GM21723 (cell line): ENCODE measurements around the gene DENND2D.
A peak's percentile ranks its signal among the peaks of the same experiment; 100 is the strongest.
"Not testable (repeated sequence)": the region's sequence is repeated elsewhere in the genome, so short reads cannot be mapped to it uniquely, and the experiment has no call there.

Experiments
- ATAC-seq: cut with Tn5 transposase; IDR thresholded peaks from one replicate; pipeline ENCODE4 v1.9.1; 2021; ENCODE audit warnings: mild to moderate bottlenecking, moderate library complexity; ENCODE audit not compliant: unreplicated experiment

Gene DENND2D

DNA sequence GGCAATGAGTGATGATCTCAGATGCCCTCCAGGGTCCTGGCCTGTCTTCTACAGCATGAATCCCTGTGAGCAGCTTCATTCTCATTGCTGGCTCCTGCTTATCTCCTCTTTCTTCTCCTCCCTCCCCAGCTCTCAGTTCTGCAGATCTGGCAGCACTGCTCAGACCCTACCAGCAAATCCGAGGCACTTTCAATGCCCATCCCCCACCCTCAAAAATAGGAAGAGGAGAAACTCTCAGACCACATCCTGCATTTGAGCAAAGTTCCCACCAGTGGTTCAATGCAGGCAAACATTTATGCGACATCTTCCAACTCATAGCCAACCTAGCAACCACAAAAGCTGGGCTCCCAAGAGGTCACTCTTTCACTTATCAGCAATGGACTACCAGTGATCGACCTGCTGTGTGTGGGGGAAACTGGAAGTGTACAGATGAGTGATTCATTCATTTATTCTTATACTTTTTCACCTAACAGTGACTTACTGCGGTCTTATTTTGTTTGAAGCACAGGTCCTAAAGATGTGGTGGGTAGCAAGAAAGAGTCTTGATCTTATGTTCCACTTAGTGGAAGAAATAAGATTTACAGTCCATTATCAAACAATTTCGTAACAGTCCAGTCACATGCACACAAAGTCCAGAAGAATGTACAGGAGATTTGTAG lies 21.3 kb upstream of the DENND2D start:
- peak; percentile 65 for ATAC-seq

DNA sequence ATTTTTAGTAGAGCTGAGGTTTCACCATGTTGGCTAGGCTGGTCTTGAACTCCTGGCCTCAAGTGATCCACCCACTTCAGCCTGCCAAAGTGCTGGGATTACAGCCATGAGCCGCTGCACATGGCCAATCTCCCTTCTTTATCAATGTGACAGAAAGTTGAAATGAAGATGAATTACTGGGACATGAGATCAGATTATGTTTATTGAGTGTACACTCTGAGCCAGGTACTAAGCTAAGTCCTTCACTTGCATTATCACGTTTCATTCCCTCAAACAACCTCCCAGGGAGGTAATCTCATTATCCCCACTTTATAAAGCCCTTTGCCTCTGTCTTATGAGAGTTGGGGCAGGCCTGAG lies 20.8 kb upstream of the DENND2D start:
- ATAC-seq: no peak

DNA sequence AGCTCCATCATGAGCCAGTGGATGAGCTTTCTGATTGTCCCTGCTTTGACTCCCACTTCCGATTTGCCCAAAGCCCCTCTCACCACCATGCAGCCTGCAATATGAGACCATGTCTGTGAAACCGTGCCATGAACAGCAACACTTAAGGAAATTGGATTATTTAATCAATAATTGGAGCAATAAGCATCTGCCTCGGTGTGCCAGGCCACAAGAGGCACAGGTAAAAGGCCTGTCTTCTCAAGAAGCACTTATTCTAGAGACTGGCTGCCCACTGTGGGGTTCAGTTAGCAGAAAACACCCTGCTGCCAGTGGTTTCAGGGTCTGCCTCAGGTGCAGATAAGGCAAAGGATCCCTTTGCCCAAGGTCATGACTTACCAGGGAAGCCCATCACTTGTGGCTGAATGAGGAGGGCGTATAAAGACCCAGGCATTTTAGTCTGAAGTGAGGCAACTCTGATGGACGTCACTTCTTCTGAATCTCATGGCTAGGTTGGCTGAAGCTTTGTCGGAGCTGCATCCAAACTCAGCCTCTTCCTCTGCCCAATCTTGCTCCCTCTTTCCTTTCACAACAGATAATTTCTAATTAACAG lies 19.9 kb upstream of the DENND2D start:
- no peak for ATAC-seq

DNA sequence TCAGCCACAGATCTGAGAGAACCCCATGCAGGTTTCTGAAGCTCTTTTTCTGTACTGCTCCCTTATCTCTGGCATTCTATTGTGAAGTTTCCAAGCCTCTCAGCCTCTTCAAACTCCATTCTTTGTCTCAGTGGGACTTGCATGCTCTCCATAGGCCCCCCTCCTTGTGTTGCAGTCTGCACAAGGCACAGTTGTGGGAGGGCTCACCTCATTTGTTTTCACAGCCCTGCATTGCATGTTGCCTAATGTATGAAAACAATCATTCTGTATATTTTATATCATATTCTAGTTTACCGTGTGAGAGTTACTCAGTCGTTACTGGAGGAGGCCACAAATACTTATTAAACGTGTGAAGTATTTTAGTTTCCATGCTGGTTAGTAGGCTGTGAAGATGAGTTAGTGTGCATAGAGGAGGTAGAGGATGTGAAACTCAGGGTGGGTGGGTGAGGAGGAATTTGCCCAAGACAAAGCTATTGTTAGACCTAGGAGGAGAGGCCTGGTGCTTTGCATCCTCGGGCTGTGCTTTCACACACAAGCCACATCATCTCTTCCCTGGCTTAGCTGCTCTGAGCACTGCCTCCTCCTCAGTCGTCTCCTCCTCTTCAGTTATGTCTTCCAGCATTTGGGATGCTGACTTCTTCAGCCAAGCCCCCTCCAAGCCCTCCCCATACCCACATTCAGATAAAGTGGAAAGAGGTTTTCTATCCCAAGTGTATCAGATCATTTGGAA lies 19.3 kb upstream of the DENND2D start:
- ATAC-seq: peak; percentile 36

DNA sequence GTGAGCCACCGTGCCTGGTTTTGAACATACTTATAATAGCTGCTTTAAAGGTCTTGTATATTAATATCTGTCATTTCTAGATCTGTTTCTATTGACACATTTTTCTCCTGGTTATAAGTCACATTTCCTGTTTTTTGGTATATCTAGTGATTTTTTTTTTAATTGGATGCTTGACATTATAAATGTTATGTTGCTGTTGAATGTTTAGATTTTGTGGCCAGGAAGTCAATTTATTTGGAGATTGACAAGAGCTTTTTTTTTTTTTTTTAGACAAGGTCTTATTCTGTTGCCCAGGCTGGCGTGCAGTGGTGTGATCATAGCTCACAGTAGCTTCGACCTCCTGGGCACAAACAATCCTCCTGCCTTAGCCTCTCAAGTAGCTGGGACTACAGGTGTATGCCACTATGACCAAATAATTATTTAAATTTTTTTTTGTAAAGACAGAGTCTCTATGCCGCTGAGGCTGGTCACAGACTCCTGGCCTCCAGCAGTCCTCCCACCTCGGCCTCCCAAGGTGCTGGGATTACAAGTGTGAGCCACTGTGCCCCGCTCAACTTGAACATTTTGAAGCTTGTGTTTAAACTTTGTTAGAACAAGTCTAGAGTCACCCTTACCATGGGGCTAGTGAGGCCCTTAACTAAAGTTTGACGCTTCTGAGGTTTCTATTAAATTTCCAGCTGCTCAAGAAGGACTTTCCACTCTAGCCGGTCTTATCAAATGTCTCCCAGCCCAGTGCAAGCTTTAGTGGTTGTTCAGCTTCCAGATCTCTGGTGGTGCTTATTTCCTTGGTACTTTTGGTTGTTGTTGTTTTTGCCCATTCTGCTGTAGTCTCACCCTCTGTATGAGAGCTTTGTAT lies 18.5 kb upstream of the DENND2D start:
- ATAC-seq: peak; percentile 1

DNA sequence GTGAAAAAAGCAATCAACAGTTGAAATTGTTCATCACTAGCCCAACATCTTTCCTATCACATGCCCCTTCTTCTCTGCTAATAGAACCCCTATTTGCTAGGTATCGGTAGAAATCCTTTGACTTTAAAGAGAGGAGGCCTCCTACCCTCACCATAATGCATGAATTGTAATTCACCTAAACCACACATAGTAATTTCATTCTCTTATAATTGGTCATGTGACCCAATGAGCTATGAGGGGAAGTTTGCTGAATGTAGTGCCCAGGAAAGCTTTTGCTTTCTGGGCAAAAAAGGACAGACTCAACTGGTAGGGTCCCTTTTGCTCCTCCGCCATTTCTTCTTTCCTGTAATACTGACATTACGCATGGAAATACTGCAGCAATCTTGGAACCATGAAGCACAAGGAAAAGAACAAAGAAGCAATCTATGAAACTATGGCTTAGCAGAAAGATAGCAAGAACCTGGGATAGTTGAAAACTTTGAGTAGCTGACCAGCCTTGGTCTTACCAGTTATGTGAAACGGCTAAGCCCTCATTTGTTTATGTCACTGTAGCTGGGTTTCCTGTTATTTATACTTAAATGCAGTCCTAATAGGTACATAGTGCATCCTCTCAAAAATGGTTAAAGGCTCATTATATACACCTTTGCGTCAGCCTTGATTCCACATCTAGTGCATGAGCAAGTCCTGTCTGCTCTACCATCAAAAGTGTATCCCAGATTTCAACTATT lies 16.9 kb upstream of the DENND2D start:
- ATAC-seq: no peak

DNA sequence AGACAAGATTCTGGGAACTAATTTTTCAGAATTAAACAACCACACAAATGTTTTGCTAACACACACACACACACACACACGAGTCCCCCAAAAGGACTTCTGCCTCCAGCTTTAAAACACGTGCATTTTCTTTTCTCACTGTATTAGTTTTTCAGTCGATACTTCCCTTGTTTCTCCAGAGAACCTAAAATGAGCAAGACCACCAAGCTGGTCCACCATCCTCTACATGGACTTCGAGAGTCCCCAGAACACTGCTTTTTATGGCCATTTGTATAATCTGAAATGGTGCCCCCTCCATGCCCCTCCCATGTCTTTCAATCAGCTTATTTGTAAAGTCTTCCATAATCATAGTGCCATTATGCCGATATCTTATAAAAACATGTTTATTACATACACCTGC lies 16.3 kb upstream of the DENND2D start:
- no peak for ATAC-seq

DNA sequence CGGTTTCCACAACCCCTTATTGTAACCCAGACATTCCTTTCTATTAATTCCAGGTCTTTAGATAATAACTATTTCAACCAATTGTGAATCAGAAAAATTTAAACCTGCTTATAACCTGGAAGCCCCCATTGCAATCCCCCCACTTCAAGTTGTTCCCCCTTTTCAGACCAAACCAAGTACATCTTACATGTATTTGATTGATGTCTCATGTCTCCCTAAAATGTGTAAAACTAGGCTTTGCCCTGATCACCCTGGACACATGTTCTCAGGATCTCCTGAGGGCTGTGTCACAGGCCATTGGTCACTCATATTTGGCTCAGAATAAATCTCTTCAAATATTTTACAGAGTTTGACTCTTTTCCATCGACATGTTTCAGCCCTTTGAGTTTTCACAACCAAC lies 14.8 kb upstream of the DENND2D start:
- not testable (repeated sequence) for ATAC-seq

DNA sequence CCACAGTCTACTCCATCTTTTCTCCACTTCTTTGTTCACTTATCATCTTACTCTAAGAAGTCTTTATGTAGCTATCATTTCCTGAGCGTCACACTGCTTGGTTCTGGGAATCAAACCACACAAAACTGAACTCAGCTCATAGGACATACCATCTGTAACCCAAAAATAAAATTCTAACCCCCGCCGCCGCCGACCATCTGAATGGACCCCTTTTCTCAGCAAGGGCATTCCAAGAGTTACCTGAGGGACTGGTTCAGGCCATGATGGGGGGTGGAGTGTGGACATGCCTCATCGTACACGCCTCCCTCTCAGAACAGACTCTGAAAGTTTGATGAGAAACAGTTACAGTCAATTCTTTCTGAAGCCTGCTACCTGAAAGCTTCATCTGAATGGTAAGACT lies 14.4 kb upstream of the DENND2D start:
- no peak for ATAC-seq

DNA sequence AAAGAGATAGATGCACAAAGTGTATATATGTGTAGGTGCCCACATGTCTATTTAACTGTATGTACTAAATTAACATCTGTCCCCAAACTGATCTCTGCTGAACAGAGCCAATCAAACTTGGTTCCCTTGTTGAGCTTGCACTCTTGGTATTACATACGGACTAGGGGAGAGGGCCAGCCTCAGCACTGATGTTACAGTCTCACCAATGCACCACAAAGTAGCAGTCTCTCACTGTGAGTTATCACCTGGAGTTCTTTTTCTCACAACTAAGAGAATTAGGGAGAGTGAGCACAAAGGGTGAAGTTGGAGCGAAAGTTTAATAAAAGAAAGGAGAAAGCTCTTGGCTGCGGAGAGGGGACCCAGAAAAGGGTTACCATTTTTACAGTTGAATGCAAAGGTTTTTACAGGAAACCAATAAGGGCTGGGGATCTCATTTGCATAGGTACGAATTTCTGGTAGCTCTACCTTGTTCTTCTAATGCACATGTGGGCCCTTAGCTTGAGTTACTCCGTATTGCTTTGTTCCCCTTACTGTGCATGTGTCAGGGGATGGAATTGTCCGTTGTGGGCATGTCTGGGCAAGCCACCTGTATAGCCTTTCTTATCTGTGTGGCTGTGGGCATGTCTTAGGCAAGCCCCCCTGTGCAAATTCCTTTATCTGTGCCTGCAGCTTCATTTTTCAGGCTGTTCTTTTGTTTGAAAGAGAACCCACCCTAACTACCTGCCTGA lies 13.8 kb upstream of the DENND2D start:
- no peak for ATAC-seq

DNA sequence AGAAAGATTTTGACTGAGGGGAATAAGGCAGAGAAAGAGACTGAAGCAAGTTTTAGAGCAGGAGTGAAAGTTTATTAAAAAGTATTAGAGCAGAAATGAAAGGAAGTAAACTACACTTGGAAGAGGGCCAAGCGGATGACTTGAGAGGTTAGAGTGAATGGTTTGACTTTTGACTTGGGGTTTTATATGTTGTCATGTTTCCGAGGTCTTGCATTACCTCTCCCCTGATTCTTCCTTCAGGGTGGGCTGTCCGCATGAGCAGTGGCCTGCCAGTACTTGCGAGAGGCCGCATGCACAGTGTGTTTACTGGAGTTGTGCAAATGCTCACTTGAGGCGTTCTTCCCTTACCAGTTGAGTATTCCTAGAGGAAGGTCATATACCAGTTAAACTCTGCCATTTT lies 13.0 kb upstream of the DENND2D start:
- ATAC-seq: no peak

DNA sequence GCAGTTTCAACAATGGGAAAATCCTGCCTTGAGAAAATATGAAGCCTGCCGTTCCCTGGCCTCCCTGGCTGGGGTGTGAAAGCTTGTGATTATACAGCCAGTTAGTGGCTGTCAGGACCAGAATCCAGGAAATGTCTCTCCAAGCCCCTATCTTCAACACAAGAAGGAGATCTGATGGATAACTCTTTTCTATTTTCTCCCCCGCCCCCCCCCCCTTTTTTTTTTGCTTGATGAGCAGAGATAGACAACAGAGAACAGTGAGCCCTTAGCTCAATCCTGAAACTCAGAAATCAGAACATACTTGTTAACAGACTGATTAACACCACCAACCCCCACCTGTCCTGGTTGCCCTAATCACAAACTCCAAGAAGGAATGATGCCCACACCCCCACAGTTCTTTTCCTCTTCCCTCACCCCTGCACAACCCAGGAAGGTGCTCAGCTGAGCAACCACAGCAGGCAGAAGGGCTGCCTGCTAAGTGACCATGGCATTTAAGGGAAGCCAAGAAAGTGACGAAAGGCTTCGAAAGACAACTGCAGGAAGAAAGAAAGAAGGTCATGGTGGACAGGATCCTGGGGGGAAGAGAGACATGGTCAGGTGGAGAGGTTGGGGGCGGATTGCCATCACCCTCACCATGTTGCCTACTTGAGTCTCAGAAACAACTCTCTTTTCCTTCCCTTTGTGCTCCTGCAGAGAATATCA lies 12.3 kb upstream of the DENND2D start:
- no peak for ATAC-seq

DNA sequence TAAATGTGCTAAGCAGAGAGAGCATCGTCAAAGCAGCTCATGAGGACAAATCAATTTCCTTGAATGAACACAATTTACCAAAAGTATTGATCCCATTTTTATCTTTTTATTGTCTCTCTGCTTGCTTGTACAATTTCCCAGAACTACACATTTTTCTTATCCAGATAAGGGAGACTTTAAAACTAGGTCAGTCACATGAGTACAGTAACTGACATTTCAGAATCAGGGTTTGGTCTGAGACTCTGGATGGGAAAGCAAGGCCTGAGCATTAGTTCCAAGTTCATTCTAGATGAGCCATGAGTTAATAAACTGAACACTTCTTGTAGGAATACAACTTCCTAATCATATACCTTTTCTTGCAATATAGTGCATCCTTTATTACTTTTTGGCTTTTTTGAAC lies 11.5 kb upstream of the DENND2D start:
- no peak for ATAC-seq

DNA sequence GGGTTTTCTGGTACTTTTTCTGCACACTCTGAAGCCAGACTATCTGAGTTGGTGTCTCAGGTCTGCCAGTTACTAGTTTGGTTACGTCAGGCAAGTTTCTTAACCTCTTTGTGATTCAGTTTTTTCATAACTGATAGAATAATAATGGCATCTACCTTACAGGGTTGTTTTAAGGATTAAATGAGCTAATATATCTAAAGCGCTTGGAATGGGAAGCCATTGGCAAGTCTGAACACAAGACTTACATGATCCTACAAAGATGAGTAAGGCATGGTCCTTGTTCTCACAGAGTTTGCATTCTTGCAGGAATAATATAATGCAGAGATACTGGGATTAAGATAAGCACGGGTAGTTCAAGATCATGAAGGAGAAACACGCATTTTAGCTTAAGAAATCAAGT lies 9.2 kb upstream of the DENND2D start:
- no peak for ATAC-seq

DNA sequence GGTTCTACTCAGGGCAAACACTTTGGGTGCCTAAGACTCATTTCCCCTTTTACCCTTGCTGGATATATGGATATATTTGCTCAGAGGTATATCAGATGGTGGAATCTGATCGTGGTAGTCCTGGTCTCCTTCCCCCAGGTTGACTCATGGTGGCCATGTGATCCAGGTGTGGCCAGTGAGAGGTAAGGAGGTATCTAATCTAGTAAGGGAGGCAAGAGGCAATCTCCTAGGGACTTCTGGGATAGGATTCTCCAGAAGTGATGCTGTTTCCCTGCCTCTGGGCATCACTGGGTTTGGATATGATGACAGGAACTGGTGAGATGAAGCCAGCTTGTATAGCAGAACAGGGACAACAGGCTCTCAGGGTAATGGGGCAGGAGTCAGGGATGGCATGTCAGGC lies 8.5 kb upstream of the DENND2D start:
- ATAC-seq: no peak

DNA sequence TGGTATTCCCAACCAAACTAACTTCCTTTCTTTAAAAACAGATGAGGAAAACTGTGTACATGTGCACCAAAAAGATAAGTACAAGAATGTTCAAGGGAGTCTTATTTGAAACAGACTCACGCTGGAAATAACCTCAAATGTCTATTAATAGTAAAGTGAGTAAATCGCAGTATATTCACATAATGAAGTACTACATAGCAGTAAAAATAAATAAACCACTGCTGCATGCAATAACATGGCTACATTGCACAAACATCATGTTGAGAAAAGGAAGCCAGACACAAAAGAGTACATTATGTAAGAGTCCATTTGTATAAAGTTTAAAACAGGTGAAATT lies 5.2 kb upstream of the DENND2D start:
- no peak for ATAC-seq

DNA sequence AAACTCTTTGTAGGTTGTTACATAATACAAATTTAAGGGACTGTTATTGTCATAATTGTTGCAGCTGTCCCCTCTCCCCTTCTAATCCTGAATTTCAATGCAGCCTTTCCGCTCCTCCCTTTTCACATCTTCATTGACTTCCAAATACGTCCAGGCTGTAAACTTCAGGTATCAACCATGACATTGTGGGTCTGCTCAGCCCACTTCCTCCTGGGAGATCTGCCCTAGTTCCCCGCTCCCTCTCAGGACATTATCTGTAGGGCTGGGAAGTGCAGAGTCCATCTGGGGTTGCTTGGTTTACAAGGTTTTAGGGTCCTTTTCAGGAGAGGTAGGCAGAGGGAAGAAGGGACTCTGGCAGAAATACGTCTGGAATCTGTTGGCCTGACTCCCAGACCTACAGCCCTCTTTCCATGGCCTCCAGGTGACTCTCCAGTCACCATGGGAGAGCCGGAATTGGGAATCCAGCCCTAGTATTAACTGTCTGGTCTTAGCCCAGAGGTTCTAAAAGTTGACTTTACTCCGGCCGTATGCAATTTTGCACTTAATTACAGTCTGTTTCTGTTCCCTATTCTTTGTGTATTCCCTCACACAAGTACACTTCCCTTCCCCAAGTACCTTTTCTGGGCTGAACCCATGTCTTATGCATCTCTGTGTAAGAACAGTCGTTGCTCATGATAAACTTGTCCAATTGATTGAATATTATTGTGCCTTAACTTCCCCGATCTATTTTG lies 4.7 kb upstream of the DENND2D start:
- ATAC-seq: no peak

DNA sequence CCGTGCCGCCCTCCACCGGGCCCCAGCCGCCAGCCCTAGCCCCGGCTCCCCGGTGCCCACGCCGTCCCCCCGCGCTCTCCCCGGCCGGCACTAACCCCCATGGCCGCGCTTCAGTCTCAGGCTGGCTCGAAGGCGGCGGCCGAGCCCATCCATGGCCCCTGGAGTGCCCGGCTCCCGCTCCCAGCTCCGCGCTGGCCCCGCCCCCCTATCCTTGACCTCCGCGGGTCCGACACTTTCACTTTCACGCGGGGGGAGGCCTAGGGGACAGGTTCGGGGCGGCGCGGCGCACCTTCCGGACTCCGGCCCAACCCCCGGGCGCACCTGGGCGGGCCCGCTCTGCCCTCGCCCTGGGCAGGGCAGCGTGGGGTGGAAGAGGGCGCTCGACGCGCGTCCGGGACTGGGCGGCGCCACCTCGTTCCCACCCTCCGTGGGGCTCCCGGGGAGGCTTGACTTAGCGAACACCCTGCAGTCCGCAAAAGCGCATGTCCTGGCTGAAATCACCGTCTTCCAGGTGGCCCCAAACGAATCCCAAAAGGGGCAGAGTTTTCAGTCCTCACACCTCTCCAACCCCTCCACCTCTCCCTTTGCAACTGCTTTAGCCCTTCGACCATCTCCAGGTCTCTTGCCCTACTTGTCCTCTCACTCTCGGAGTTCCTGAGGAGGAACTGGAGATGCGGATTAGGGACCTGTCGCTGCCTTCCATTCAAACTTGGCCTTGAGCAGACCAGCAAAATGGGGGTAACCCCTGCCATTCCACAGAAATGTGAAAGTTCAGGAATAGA lies 3.9 kb upstream of the DENND2D start:
- ATAC-seq: peak; percentile 66
